ENCODE measurements around the gene ZNF140.
A peak's percentile ranks its signal among the peaks of the same experiment; 100 is the strongest.

The ZNF140 gene

GRCh38 chr12:133058203-133059113 is 22.3 kb upstream of the ZNF140 start:
- in situ Hi-C loops (cut with MboI; ENCODE audit: low sequenced_read_pairs, unreplicated experiment): no loop called here
- no peak for DNase-seq (ENCODE audit: low spot score)

GRCh38 chr12:133061954-133062353 is 18.8 kb upstream of the ZNF140 start:
- TF ChIP-seq CTCF (IDR thresholded peaks at IDR 0.05; ENCODE audit: borderline replicate concordance, control extremely low read depth, extremely low read depth, insufficient read depth, missing control alignments): no peak
- no peak for DNase-seq (ENCODE audit: low spot score)
- in situ Hi-C loops (cut with MboI; ENCODE audit: low sequenced_read_pairs, unreplicated experiment): no loop called here

More at GRCh38 chr12:133058203-133059113, 22.3 kb upstream of the ZNF140 start:
- no peak for TF ChIP-seq CTCF (IDR thresholded peaks at IDR 0.05; ENCODE audit: borderline replicate concordance, control extremely low read depth, extremely low read depth, insufficient read depth, missing control alignments)

GRCh38 chr12:133063556-133063955 is 17.2 kb upstream of the ZNF140 start:
- no peak for TF ChIP-seq CTCF (IDR thresholded peaks at IDR 0.05; ENCODE audit: borderline replicate concordance, control extremely low read depth, extremely low read depth, insufficient read depth, missing control alignments)
- in situ Hi-C loops (cut with MboI; ENCODE audit: low sequenced_read_pairs, unreplicated experiment): no loop called here
- DNase-seq (ENCODE audit: low spot score): no peak

GRCh38 chr12:133073836-133074235 is 6.9 kb upstream of the ZNF140 start:
- TF ChIP-seq CTCF (IDR thresholded peaks at IDR 0.05; ENCODE audit: borderline replicate concordance, control extremely low read depth, extremely low read depth, insufficient read depth, missing control alignments): no peak
- no peak for DNase-seq (ENCODE audit: low spot score)
- in situ Hi-C loops (cut with MboI; ENCODE audit: low sequenced_read_pairs, unreplicated experiment): no loop called here

GRCh38 chr12:133080026-133080367 is 726 bp upstream of the ZNF140 start:
- in situ Hi-C loops (cut with MboI; ENCODE audit: low sequenced_read_pairs, unreplicated experiment): no loop called here
- DNase-seq (ENCODE audit: low spot score): peak; percentile 85
- TF ChIP-seq CTCF (IDR thresholded peaks at IDR 0.05; ENCODE audit: borderline replicate concordance, control extremely low read depth, extremely low read depth, insufficient read depth, missing control alignments): no peak

GRCh38 chr12:133081159-133081780 is 547 bp downstream of the ZNF140 start:
- DNase-seq (ENCODE audit: low spot score): no peak
- in situ Hi-C loops (cut with MboI; ENCODE audit: low sequenced_read_pairs, unreplicated experiment): no loop called here

More at GRCh38 chr12:133081159-133081780, 547 bp downstream of the ZNF140 start:
- no peak for TF ChIP-seq CTCF (IDR thresholded peaks at IDR 0.05; ENCODE audit: borderline replicate concordance, control extremely low read depth, extremely low read depth, insufficient read depth, missing control alignments)

All from GM13976 (cell line).